ENCODE measurements around the gene PIGS. TPM values are rescaled to one million over a fixed set of nuclear protein-coding genes. Genes with fewer than 3 reads are reported as not detected.
"Not testable (repeated sequence)": the region's sequence is repeated elsewhere in the genome, so short reads cannot be mapped to it uniquely, and the experiment has no call there.

The PIGS gene
- total RNA-seq, 1 donor from 2014 or later: 44.6 TPM

GRCh38 chr17:28613931-28614381, 42.6 kb upstream of the PIGS start, which contains the start of gene RSKR:
RSKR (minus strand) TSS chr17:28614185; CDS start chr17:28614161, 24 bp downstream.
- no peak for TF ChIP-seq CTCF (IDR thresholded peaks at IDR 0.05)
- Histone ChIP-seq H3K36me3 (peaks cover 49 to 51% of the 10 kb centered on the region in 2 donors), H3K4me1 (no peaks in the 10 kb centered on the region), H3K27ac (no peak within 1 kb of the TSS), H3K4me3 (no peak within 1 kb of the TSS), H3K9me3 (no peaks in the 10 kb centered on the region), H3K27me3 (no peaks in the 10 kb centered on the region)
- no peak for DNase-seq (ENCODE audit: low spot score in 2 of 2)
- intact Hi-C loops (cut with DNase I): loop anchor here (2.0 kb wide), 1 partner anchor 65 kb away; no protein-coding TSS in a partner anchor

- no peaks in the 10 kb centered on the region for H3K4me1 ChIP-seq
- no peak overlapping the region for H3K4me3 ChIP-seq
- peak; percentile 43 to 67 (median 46) for TF ChIP-seq CTCF (IDR thresholded peaks at IDR 0.05)
- H3K27me3 ChIP-seq: no peaks in the 10 kb centered on the region
- no peak overlapping the region for H3K27ac ChIP-seq
- no peak for DNase-seq (ENCODE audit: low spot score in 2 of 2)
- H3K9me3 ChIP-seq: no peaks in the 10 kb centered on the region
- intact Hi-C loops (cut with DNase I): loop anchor here (2.0 kb wide), 1 partner anchor 64 kb away; no protein-coding TSS in a partner anchor
- H3K36me3 ChIP-seq: peaks cover 41 to 43% of the 10 kb centered on the region in 2 donors
Measured at GRCh38 chr17:28612936-28613872, 41.9 kb upstream of the PIGS start.

- intact Hi-C loops (cut with DNase I): loop anchor here (2.0 kb wide), 1 partner anchor 64 kb away; no protein-coding TSS in a partner anchor
- DNase-seq (ENCODE audit: low spot score in 2 of 2): no peak
- Histone ChIP-seq H3K36me3 (peaks cover 34 to 37% of the 10 kb centered on the region in 2 donors), H3K27ac (no peak overlapping the region), H3K27me3 (no peaks in the 10 kb centered on the region), H3K4me1 (no peaks in the 10 kb centered on the region), H3K4me3 (no peak overlapping the region), H3K9me3 (no peaks in the 10 kb centered on the region)
- TF ChIP-seq CTCF (IDR thresholded peaks at IDR 0.05): no peak
Measured at GRCh38 chr17:28612531-28612930, 41.2 kb upstream of the PIGS start.

GRCh38 chr17:28610376-28610775, 39.1 kb upstream of the PIGS start:
- DNase-seq (ENCODE audit: low spot score in 2 of 2): no peak
- H3K36me3 ChIP-seq: peaks cover 13 to 15% of the 10 kb centered on the region in 2 donors
- intact Hi-C loops (cut with DNase I): loop anchor here (2.0 kb wide), 1 partner anchor 116 kb away; no protein-coding TSS in a partner anchor

GRCh38 chr17:28604031-28604430, 32.7 kb upstream of the PIGS start:
- H3K4me1 ChIP-seq; H3K9me3 ChIP-seq; H3K36me3 ChIP-seq; H3K27me3 ChIP-seq; H3K27ac ChIP-seq; intact Hi-C loops (cut with DNase I); H3K4me3 ChIP-seq; DNase-seq (ENCODE audit: low spot score in 2 of 2): not testable (repeated sequence)

More at GRCh38 chr17:28610376-28610775, 39.1 kb upstream of the PIGS start:
- no peak for TF ChIP-seq CTCF (IDR thresholded peaks at IDR 0.05)
- Histone ChIP-seq H3K4me1 (no peaks in the 10 kb centered on the region), H3K4me3 (no peak overlapping the region), H3K9me3 (no peaks in the 10 kb centered on the region), H3K27ac (no peak overlapping the region), H3K27me3 (no peaks in the 10 kb centered on the region)
